WTC11 (cell line): Measurements from ENCODE around the gene HBG1.

Source experiments
- CREB1 ChIP-seq: sonication (generic); formaldehyde crosslinking; IDR thresholded peaks from 2 replicates; pipeline ENCODE4 v1.8.0; 2023; ENCODE audit warnings: mild to moderate bottlenecking, missing genetic modification reagents
- GABPB1 ChIP-seq: sonication (generic); formaldehyde crosslinking; IDR thresholded peaks from 2 replicates; pipeline ENCODE4 v1.8.1; 2023; ENCODE audit warnings: mild to moderate bottlenecking, missing genetic modification reagents
- JUN ChIP-seq: sonication (generic); formaldehyde crosslinking; IDR thresholded peaks from 2 replicates; pipeline ENCODE4 v1.8.0; 2023; ENCODE audit warnings: mild to moderate bottlenecking, missing genetic modification reagents
- MYBL2 ChIP-seq: sonication (generic); formaldehyde crosslinking; IDR thresholded peaks from 2 replicates; pipeline ENCODE4 v1.8.1; 2023; ENCODE audit warnings: mild to moderate bottlenecking, moderate library complexity, missing genetic modification reagents
- NFE2L1 ChIP-seq: sonication (generic); formaldehyde crosslinking; IDR thresholded peaks from 2 replicates; pipeline ENCODE4 v1.8.1; 2023; ENCODE audit warnings: missing genetic modification reagents
- SP1 ChIP-seq: sonication (generic); formaldehyde crosslinking; conservative IDR thresholded peaks from 2 replicates; pipeline ENCODE4 v1.8.1; 2022; ENCODE audit warnings: missing genetic modification reagents
- ZBTB43 ChIP-seq: sonication (generic); formaldehyde crosslinking; IDR thresholded peaks from 2 replicates; pipeline ENCODE4 v1.8.1; 2023; ENCODE audit warnings: mild to moderate bottlenecking, missing genetic modification reagents
- ZNF416 ChIP-seq: fragments of 250-450 bp; sonication (Bioruptor Pico); IDR thresholded peaks from 2 replicates; pipeline ENCODE4 v1.9.0; 2021; ENCODE audit warnings: mild to moderate bottlenecking, inconsistent platforms
- TF ChIP-seq, protein P1 (sequence below): fragments of 200-600 bp; IDR thresholded peaks from 2 replicates; pipeline ENCODE4 v1.8.0; 2022; ENCODE audit warnings: antibody characterized with exemption

GRCh38 chr11:5243816-5244180, 5.9 kb downstream of the HBG1 start:
- no peak for TF ChIP-seq ZBTB43 (CRISPR knock-in tag)
- no peak for TF ChIP-seq NFE2L1
- TF ChIP-seq ZNF416 (CRISPR knock-in tag) = no peak
- TF ChIP-seq JUN (CRISPR knock-in tag) = no peak
- TF ChIP-seq, protein P1, sequence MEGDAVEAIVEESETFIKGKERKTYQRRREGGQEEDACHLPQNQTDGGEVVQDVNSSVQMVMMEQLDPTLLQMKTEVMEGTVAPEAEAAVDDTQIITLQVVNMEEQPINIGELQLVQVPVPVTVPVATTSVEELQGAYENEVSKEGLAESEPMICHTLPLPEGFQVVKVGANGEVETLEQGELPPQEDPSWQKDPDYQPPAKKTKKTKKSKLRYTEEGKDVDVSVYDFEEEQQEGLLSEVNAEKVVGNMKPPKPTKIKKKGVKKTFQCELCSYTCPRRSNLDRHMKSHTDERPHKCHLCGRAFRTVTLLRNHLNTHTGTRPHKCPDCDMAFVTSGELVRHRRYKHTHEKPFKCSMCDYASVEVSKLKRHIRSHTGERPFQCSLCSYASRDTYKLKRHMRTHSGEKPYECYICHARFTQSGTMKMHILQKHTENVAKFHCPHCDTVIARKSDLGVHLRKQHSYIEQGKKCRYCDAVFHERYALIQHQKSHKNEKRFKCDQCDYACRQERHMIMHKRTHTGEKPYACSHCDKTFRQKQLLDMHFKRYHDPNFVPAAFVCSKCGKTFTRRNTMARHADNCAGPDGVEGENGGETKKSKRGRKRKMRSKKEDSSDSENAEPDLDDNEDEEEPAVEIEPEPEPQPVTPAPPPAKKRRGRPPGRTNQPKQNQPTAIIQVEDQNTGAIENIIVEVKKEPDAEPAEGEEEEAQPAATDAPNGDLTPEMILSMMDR = no peak
- no peak for TF ChIP-seq GABPB1
- TF ChIP-seq MYBL2 (CRISPR knock-in tag) = no peak
- no peak for TF ChIP-seq CREB1 (CRISPR knock-in tag)
- no peak for TF ChIP-seq SP1 (CRISPR knock-in tag)
